HepG2 (cell line): ENCODE results near the gene RPUSD3. TPM values are rescaled to one million over a fixed set of nuclear protein-coding genes. Genes with fewer than 3 reads are reported as not detected.
A peak's percentile ranks its signal among the peaks of the same experiment; 100 is the strongest.

ENCODE experiments used
- ATF7-NPFF ChIP-seq: sonication (generic); formaldehyde crosslinking; IDR thresholded peaks from 2 replicates; pipeline ENCODE4 v1.8.1; 2023; ENCODE audit warnings: mild to moderate bottlenecking, low read depth, missing genetic modification reagents, moderate library complexity
- FOXJ3 ChIP-seq: sonication (generic); formaldehyde crosslinking; IDR thresholded peaks from 2 replicates; pipeline ENCODE4 v1.4.0; 2020; ENCODE audit warnings: missing genetic modification reagents, mild to moderate bottlenecking, borderline replicate concordance
- HNRNPLL ChIP-seq: fragments of 200-400 bp; formaldehyde crosslinking; IDR thresholded peaks from 2 replicates; pipeline ENCODE4 v1.6.1; 2017; ENCODE audit warnings: mild to moderate bottlenecking, low read depth, low read length; ENCODE audit not compliant: poor library complexity, severe bottlenecking
- ISX ChIP-seq: sonication (generic); formaldehyde crosslinking; conservative IDR thresholded peaks from 2 replicates; pipeline ENCODE4 v1.5.0; 2020; ENCODE audit warnings: missing genetic modification reagents
- JUNB ChIP-seq: sonication (generic); formaldehyde crosslinking; IDR thresholded peaks from 2 replicates; pipeline ENCODE4 v1.8.0; 2022; ENCODE audit warnings: missing genetic modification reagents, mild to moderate bottlenecking, borderline replicate concordance
- MZF1 ChIP-seq: sonication (generic); formaldehyde crosslinking; IDR thresholded peaks from 2 replicates; pipeline ENCODE4 v1.8.1; 2023; ENCODE audit warnings: mild to moderate bottlenecking, missing genetic modification reagents, borderline replicate concordance
- POLR2AphosphoS5 ChIP-seq: IDR thresholded peaks from 2 replicates; pipeline ENCODE4 v1.6.1; 2012; ENCODE audit warnings: low read depth, low read length
- RARA ChIP-seq: IDR thresholded peaks from 2 replicates; pipeline ENCODE4 v1.6.1; 2016; ENCODE audit warnings: missing genetic modification reagents, missing compliant biosample characterization
- SP2 ChIP-seq: sonication (generic); formaldehyde crosslinking; IDR thresholded peaks from 2 replicates; pipeline ENCODE4 v1.5.1; 2020; ENCODE audit warnings: mild to moderate bottlenecking, missing genetic modification reagents
- TBL1XR1 ChIP-seq: fragments of 150-350 bp; IDR thresholded peaks from 2 replicates; pipeline ENCODE4 v1.6.1; 2014; ENCODE audit warnings: borderline replicate concordance, low read length; ENCODE audit not compliant: partially characterized antibody
- ZNF207 ChIP-seq: fragments of 450-650 bp; IDR thresholded peaks from 2 replicates; pipeline ENCODE4 v1.6.1; 2016; ENCODE audit warnings: antibody characterized with exemption, borderline replicate concordance
- ZNF224 ChIP-seq: sonication (generic); formaldehyde crosslinking; IDR thresholded peaks from 2 replicates; pipeline ENCODE4 v1.5.0; 2020; ENCODE audit warnings: mild to moderate bottlenecking, missing genetic modification reagents
- ZNF432 ChIP-seq: sonication (generic); formaldehyde crosslinking; IDR thresholded peaks from 2 replicates; pipeline ENCODE4 v1.5.0; 2020; ENCODE audit warnings: missing genetic modification reagents, mild to moderate bottlenecking, borderline replicate concordance
- ZNF468 ChIP-seq: sonication (generic); formaldehyde crosslinking; IDR thresholded peaks from 2 replicates; pipeline ENCODE4 v1.8.0; 2022; ENCODE audit warnings: mild to moderate bottlenecking, moderate library complexity, missing genetic modification reagents
- ZNF552 ChIP-seq: sonication (generic); formaldehyde crosslinking; IDR thresholded peaks from 2 replicates; pipeline ENCODE4 v1.9.0; 2022; ENCODE audit warnings: missing genetic modification reagents, mild to moderate bottlenecking, borderline replicate concordance
- ZNF777 ChIP-seq: sonication (generic); formaldehyde crosslinking; IDR thresholded peaks from 2 replicates; pipeline ENCODE4 v1.4.0; 2020; ENCODE audit warnings: missing genetic modification reagents
- ZSCAN22 ChIP-seq: sonication (generic); formaldehyde crosslinking; IDR thresholded peaks from 2 replicates; pipeline ENCODE4 v1.4.0; 2020; ENCODE audit warnings: mild to moderate bottlenecking, missing genetic modification reagents
- polyA plus RNA-seq, 8 experiments: library from polyadenylated mRNA; depleted of rRNA in 3 of 8; stranded (reverse) in 7 of 8; unstranded in 1 of 8; fragments of >200 nt; fragmentation: Illumina TruSeq in 4 of 8; extraction: Trizol in 4 of 8; gene quantifications; 2 replicates each; pipeline versions ENCODE4 v1.2.1 to v1.2.3, GENCODE V29; 2011 to 2016; ENCODE audit warnings: low read depth in 4 of 8, missing spikeins in 1 of 8, mixed read lengths in 1 of 8; ENCODE audit not compliant: insufficient read depth in 1 of 8
- total RNA-seq, 5 experiments: library from RNA; depleted of rRNA; stranded (reverse); fragments of >200 nt; fragmentation: Illumina TruSeq; extraction: Trizol; gene quantifications; 2 replicates each; pipeline ENCODE4 v1.2.3, GENCODE V29; 2016; ENCODE audit warnings: low read depth in 1 of 5
- TF ChIP-seq, protein P1 (sequence below): sonication (generic); formaldehyde crosslinking; IDR thresholded peaks from 2 replicates; pipeline ENCODE4 v1.9.0; 2021; ENCODE audit warnings: missing genetic modification reagents, borderline replicate concordance
- TF ChIP-seq, protein P2 (sequence below): sonication (generic); formaldehyde crosslinking; IDR thresholded peaks from 2 replicates; pipeline ENCODE4 v1.5.0; 2020; ENCODE audit warnings: mild to moderate bottlenecking, missing genetic modification reagents
- TF ChIP-seq, protein P3 (sequence below): sonication (generic); formaldehyde crosslinking; IDR thresholded peaks from 2 replicates; pipeline ENCODE4 v1.4.0; 2020; ENCODE audit warnings: missing genetic modification reagents, borderline replicate concordance
- TF ChIP-seq, protein P4 (sequence below): IDR thresholded peaks from 2 replicates; pipeline ENCODE4 v1.6.1; 2016; ENCODE audit warnings: mild to moderate bottlenecking

Gene RPUSD3
- total and polyA plus RNA-seq, 2 of the 13 experiments (the other 11 are each of a cell fraction or from before 2014, with no cell fraction given) = 32.1 to 48.7 TPM

DNA sequence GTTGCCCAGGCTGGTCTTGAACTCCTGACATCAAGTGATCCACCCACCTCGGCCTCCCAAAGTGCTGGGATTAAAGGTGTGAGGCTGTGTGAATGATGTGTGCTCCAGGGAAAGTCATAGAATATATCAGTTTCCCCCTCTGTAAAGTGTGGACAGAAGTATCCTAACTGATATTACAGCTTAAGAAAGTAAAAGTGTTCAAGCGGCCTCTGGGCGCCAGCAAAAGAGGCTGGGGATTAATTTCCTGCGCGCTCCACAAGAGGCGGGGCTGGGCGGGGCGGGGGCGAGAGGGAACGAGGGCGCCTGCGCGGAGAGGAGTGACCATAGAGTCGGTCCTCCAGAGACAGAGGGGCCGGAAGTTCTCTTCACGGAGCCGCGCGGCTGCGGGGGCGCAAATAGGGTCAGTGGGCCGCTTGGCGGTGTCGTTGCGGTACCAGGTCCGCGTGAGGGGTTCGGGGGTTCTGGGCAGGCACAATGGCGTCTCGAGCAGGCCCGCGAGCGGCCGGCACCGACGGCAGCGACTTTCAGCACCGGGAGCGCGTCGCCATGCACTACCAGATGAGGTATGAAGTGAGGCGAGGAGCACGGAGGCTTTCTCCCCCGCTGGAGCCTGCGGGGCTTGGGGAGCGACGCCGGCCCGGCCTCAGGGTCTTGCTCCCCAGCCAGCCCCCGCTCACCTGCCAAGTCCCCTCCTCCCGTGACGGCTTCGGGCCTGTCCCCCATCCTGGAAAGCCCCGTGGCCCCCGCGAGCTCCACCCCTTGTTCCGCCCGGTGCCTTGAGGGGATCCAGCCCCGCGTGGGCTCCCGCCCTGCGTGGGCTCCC lies 46.7 kb upstream of the RPUSD3 start, which contains the start of gene JAGN1 (continued):
- TF ChIP-seq, protein P1, sequence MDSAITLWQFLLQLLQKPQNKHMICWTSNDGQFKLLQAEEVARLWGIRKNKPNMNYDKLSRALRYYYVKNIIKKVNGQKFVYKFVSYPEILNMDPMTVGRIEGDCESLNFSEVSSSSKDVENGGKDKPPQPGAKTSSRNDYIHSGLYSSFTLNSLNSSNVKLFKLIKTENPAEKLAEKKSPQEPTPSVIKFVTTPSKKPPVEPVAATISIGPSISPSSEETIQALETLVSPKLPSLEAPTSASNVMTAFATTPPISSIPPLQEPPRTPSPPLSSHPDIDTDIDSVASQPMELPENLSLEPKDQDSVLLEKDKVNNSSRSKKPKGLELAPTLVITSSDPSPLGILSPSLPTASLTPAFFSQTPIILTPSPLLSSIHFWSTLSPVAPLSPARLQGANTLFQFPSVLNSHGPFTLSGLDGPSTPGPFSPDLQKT = peak; percentile 20; the same call in 1 of the 2 replicates
- TF ChIP-seq, protein P2, sequence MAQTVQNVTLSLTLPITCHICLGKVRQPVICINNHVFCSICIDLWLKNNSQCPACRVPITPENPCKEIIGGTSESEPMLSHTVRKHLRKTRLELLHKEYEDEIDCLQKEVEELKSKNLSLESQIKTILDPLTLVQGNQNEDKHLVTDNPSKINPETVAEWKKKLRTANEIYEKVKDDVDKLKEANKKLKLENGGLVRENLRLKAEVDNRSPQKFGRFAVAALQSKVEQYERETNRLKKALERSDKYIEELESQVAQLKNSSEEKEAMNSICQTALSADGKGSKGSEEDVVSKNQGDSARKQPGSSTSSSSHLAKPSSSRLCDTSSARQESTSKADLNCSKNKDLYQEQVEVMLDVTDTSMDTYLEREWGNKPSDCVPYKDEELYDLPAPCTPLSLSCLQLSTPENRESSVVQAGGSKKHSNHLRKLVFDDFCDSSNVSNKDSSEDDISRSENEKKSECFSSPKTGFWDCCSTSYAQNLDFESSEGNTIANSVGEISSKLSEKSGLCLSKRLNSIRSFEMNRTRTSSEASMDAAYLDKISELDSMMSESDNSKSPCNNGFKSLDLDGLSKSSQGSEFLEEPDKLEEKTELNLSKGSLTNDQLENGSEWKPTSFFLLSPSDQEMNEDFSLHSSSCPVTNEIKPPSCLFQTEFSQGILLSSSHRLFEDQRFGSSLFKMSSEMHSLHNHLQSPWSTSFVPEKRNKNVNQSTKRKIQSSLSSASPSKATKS (CRISPR knock-in tag) = 0 out of 2 replicates have a peak, but pooled peaks have one; percentile 68
- no peak for TF ChIP-seq ZSCAN22 (CRISPR knock-in tag)
- TF ChIP-seq HNRNPLL = peak; percentile 68
- TF ChIP-seq, protein P3, sequence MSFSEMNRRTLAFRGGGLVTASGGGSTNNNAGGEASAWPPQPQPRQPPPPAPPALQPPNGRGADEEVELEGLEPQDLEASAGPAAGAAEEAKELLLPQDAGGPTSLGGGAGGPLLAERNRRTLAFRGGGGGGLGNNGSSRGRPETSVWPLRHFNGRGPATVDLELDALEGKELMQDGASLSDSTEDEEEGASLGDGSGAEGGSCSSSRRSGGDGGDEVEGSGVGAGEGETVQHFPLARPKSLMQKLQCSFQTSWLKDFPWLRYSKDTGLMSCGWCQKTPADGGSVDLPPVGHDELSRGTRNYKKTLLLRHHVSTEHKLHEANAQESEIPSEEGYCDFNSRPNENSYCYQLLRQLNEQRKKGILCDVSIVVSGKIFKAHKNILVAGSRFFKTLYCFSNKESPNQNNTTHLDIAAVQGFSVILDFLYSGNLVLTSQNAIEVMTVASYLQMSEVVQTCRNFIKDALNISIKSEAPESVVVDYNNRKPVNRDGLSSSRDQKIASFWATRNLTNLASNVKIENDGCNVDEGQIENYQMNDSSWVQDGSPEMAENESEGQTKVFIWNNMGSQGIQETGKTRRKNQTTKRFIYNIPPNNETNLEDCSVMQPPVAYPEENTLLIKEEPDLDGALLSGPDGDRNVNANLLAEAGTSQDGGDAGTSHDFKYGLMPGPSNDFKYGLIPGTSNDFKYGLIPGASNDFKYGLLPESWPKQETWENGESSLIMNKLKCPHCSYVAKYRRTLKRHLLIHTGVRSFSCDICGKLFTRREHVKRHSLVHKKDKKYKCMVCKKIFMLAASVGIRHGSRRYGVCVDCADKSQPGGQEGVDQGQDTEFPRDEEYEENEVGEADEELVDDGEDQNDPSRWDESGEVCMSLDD (CRISPR knock-in tag) = peak; percentile 88
- TF ChIP-seq ZNF432 (CRISPR knock-in tag) = no peak
- TF ChIP-seq ZNF207 = no peak
- peak; percentile 90 for TF ChIP-seq ISX (CRISPR knock-in tag)
- TF ChIP-seq RARA (CRISPR knock-in tag) = no peak
- TF ChIP-seq TBL1XR1 = no peak
- no peak for TF ChIP-seq JUNB (CRISPR knock-in tag)
- TF ChIP-seq POLR2AphosphoS5 = peak; percentile 89
- 0 out of 2 replicates have a peak, but pooled peaks have one; percentile 76 for TF ChIP-seq MZF1
- TF ChIP-seq ZNF777 (CRISPR knock-in tag) = peak; percentile 82
- peak; percentile 53; the same call in 1 of the 2 replicates for TF ChIP-seq ZNF552 (CRISPR knock-in tag)
- TF ChIP-seq ATF7-NPFF (CRISPR knock-in tag) = peak; percentile 53; the same call in 1 of the 2 replicates
- peak; percentile 61; the same call in 1 of the 2 replicates for TF ChIP-seq FOXJ3 (CRISPR knock-in tag)
- TF ChIP-seq SP2 (CRISPR knock-in tag) = peak; percentile 55
- TF ChIP-seq ZNF224 (CRISPR knock-in tag) = 0 out of 2 replicates have a peak, but pooled peaks have one; percentile 64
- peak; percentile 90; the same call in 1 of the 2 replicates for TF ChIP-seq ZNF468 (CRISPR knock-in tag)
- TF ChIP-seq, protein P4, sequence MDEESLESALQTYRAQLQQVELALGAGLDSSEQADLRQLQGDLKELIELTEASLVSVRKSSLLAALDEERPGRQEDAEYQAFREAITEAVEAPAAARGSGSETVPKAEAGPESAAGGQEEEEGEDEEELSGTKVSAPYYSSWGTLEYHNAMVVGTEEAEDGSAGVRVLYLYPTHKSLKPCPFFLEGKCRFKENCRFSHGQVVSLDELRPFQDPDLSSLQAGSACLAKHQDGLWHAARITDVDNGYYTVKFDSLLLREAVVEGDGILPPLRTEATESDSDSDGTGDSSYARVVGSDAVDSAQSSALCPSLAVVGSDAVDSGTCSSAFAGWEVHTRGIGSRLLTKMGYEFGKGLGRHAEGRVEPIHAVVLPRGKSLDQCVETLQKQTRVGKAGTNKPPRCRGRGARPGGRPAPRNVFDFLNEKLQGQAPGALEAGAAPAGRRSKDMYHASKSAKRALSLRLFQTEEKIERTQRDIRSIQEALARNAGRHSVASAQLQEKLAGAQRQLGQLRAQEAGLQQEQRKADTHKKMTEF (CRISPR knock-in tag) = peak; percentile 94
